ENCODE results near the gene FRMPD1. TPM values are rescaled to one million over a fixed set of nuclear protein-coding genes. Genes with fewer than 3 reads are reported as not detected.

Gene FRMPD1
- total RNA-seq, 2 donors from 2014 or later: 0.66 to 0.78 TPM

DNA sequence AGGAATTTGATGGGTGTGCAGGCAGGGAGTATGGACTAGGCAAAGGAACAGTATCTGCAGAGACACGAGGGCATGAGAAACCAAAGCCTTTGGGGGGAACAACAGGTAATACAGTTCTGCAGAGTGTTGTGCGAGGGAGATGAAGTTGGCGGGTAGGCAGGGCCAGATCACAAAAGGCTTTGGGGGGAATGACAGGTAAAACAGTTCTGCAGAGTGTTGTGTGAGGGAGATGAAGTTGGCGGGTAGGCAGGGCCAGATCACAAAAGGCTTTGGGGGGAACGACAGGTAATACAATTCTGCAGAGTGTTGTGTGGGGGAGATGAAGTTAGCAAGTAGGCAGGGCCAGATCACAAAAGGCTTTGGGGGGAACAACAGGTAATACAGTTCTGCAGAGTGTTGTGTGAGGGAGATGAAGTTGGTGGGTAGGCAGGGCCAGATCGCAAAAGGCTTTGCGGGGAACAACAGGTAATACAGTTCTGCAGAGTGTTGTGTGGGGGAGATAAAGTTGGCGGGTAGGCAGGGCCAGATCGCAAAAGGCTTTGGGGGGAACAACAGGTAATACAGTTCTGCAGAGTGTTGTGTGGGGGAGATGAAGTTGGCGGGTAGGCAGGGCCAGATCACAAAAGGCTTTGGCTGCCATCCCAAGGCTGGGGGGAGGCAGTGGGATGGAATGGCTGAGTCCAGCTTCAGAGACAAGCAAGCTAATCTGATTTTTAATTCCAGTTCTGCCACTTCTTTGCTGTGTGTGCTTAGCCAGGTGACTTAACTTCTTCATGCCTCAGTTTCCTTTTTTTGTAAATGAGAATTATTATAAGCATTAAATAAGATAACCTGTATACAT is 33.0 kb downstream of the FRMPD1 start:
- no peak for ATAC-seq
- WGBS, 2 donors: 72 to 81% methylated on average over 10 of the region's 10 CpGs
- Histone ChIP-seq H3K9me3 (no peaks in the 10 kb centered on the region), H3K4me1 (no peaks in the 10 kb centered on the region), H3K27me3 (no peaks in the 10 kb centered on the region), H3K4me3 (no peak overlapping the region), H3K27ac (no peak overlapping the region), H3K36me3 (replicated peaks in 1 of 2; ENCODE audit: insufficient read depth in 1 of 2, low read depth in 2 of 2) (no peaks in the 10 kb centered on the region)
- intact Hi-C loops (cut with DNase I): loop anchor here (5.0 kb wide), 1 partner anchor 49 kb away; no protein-coding TSS in a partner anchor
- TF ChIP-seq, protein P1, sequence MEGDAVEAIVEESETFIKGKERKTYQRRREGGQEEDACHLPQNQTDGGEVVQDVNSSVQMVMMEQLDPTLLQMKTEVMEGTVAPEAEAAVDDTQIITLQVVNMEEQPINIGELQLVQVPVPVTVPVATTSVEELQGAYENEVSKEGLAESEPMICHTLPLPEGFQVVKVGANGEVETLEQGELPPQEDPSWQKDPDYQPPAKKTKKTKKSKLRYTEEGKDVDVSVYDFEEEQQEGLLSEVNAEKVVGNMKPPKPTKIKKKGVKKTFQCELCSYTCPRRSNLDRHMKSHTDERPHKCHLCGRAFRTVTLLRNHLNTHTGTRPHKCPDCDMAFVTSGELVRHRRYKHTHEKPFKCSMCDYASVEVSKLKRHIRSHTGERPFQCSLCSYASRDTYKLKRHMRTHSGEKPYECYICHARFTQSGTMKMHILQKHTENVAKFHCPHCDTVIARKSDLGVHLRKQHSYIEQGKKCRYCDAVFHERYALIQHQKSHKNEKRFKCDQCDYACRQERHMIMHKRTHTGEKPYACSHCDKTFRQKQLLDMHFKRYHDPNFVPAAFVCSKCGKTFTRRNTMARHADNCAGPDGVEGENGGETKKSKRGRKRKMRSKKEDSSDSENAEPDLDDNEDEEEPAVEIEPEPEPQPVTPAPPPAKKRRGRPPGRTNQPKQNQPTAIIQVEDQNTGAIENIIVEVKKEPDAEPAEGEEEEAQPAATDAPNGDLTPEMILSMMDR (IDR thresholded peaks at IDR 0.05): no peak
- TF ChIP-seq POLR2A (IDR thresholded peaks at IDR 0.05): no peak
- no peak for DNase-seq

DNA sequence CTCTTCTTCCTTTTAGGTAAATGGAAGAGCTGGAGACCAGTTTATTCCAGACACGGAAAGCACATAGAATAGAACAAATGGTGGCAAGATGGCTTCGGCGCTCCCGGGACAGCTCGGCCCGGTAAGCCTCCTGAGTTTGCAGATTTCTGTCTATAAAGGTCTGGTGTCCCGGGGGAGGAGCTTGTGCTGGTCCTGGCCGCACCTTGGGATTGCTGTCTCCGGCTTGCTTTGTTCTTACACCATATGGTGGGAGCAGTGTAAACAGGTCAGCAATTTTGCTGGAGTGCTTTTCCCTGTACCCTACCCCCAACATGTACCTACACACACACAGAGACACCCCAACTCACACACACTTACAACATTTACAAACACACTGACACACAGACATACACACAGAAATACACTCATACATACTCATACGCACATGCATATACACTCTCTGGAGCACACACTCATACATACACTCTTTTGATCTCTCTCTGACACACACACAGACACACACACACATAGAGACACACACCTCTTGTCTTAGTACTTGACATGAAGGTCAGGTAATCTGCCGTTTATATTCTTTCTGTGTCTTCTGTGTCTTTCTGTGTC is 42.0 kb downstream of the FRMPD1 start:
- ATAC-seq: peak; percentile 96
- TF ChIP-seq POLR2A (IDR thresholded peaks at IDR 0.05): peak; percentile 34 to 89 (median 79)
- TF ChIP-seq, protein P1 (IDR thresholded peaks at IDR 0.05): no peak
- Histone ChIP-seq H3K36me3 (replicated peaks in 1 of 2; ENCODE audit: insufficient read depth in 1 of 2, low read depth in 2 of 2) (no peaks in the 10 kb centered on the region), H3K4me3 (no peak overlapping the region), H3K9me3 (no peaks in the 10 kb centered on the region), H3K4me1 (peaks cover 13% of the 10 kb centered on the region), H3K27me3 (no peaks in the 10 kb centered on the region), H3K27ac (peak overlapping the region; percentile 81 to 85 (median 82))
- 26 to 32% methylated on average over 11 of the region's 11 CpGs for WGBS, 2 donors
- intact Hi-C loops (cut with DNase I): no loop called here
- peak; percentile 80 to 88 (median 86) for DNase-seq

DNA sequence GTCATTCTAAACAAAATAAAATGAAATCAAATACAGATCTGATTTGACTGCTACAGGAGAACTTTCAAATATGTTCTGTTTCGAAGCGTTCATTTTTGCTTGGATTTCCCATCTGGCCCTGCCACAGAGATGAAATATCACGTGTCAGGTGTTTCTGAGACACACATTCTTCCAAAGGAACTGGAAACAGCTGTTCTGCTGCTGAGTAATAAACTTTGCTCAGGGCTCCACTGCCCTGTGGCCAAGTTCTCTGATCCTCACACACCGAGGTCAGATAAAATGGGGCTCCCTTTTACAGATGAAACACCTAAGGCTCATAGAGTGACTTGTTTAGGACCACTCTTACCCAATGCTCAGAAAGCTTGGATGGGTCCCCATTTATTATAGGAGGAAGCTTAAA is 42.5 kb downstream of the FRMPD1 start:
- intact Hi-C loops (cut with DNase I): no loop called here
- Histone ChIP-seq H3K27me3 (no peaks in the 10 kb centered on the region), H3K27ac (peak overlapping the region; percentile 81 to 85 (median 82)), H3K4me1 (peaks cover 13% of the 10 kb centered on the region), H3K4me3 (no peak overlapping the region), H3K36me3 (replicated peaks in 1 of 2; ENCODE audit: insufficient read depth in 1 of 2, low read depth in 2 of 2) (no peaks in the 10 kb centered on the region), H3K9me3 (no peaks in the 10 kb centered on the region)
- ATAC-seq (peak; percentile 89), DNase-seq (peak; percentile 47 to 64 (median 58))
- no peak for TF ChIP-seq POLR2A (IDR thresholded peaks at IDR 0.05)
- TF ChIP-seq, protein P1 (IDR thresholded peaks at IDR 0.05): no peak
- 5 to 11% methylated on average over 4 of the region's 4 CpGs for WGBS, 2 donors

GRCh38 chr9:37694355-37694754 is 43.6 kb downstream of the FRMPD1 start:
- Histone ChIP-seq H3K27me3 (no peaks in the 10 kb centered on the region), H3K4me3 (no peak overlapping the region), H3K27ac (no peak overlapping the region), H3K36me3 (replicated peaks in 1 of 2; ENCODE audit: insufficient read depth in 1 of 2, low read depth in 2 of 2) (no peaks in the 10 kb centered on the region), H3K4me1 (peaks cover 13% of the 10 kb centered on the region), H3K9me3 (no peaks in the 10 kb centered on the region)
- DNase-seq (no peak), ATAC-seq (no peak)
- intact Hi-C loops (cut with DNase I): no loop called here
- 89 to 94% methylated on average over 5 of the region's 5 CpGs for WGBS, 2 donors
- no peak for TF ChIP-seq POLR2A (IDR thresholded peaks at IDR 0.05)
- TF ChIP-seq, protein P1 (IDR thresholded peaks at IDR 0.05): no peak
